Ishikawa (cell line): Measurements from ENCODE around the gene CCDC97.

Experiments
- TAF1 ChIP-seq: IDR thresholded peaks from 2 replicates; pipeline ENCODE4 v1.6.1; 2012; ENCODE audit warnings: low read depth, mild to moderate bottlenecking
- TEAD4 ChIP-seq: IDR thresholded peaks from 2 replicates; pipeline ENCODE4 v1.6.1; 2012

GRCh38 chr19:41324231-41324702, 14.3 kb downstream of the CCDC97 start:
- TF ChIP-seq TEAD4, result no peak
- no peak for TF ChIP-seq TAF1
